ENCODE measurements around the gene PHC2.

The PHC2 gene

DNA sequence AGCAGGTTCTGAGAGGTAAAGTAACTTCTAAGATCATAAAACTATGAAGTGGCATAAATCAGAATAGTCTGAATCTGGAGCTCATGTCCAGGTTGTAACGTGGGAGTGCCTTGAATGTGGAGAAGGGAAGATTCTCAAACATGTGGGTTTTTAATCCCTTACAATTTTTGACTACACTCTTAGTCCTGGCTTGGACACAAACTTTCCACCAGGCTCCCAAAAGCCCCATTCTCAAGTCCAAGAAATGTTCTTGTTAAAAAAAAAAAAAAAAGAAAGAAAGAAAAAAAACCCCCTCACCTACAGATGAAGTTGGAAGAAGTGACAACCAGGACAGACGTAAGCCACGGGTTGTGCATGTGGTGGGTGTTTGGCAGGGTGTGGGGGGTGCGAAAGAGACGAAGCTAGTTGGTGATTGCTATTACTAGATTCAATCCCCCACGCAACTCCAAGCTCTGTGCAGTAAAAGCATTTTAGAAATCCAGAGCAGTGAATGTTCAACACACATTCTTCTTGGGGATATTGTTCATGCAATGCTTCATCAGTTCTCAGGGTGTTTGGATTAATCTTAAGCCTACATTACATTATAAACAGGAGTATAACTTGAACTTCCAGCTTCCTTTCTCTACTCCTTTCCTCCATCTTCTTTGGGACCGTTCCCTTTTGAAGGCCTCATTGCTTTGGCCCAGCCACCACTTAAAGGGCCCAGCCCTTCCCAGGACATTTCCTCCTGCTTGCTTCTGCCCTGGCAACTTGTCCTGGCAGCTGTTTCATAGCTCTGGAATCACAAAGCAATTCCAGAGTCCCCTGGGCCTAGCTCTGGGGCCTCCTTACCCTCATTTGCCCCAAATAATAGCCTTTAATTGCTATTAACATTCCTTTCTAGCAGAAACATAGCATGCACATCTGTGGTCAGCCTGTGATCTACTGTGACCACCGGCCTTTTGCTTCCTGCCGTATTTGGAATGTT, 41.8 kb downstream of the PHC2 start:
- DNase-seq, result no peak

DNA sequence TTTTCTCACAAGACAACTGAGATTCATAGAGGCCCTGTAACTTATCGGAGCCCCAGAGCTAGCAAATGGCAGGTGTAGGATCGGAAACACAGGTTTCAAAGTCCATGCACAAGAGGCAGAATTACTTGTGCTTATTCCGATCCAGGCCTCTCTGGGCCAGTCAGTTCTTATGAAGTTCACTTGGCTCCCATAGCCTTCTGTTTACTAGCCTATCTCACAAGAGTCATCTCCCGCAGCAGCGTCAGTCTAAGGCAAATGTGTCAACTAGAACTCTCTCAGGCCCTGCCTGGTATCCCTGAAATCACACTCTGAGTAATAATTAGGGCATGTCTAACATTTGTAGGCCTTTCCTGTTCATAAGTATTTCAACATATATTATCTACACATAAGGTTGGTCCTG, 43.3 kb downstream of the PHC2 start:
- no peak for DNase-seq

DNA sequence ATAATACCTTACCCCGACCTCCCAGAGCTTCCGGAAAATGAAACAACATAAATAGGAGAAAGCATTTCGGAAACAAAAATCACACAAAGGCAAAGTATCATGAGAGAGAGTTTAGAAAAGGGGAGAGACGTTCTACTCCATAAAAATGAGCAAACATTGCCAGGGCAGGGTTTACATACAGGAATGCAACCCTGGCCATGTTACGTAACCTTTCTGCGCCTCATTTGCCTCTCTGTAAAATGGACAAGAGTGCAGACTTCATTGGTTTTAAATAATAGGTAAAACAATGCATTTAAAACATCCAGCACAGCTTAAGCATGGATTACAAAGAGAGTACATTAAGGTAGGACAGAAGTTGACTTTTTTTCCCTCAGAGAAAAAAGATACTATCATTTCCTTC, 45.6 kb downstream of the PHC2 start:
- DNase-seq, result no peak

DNA sequence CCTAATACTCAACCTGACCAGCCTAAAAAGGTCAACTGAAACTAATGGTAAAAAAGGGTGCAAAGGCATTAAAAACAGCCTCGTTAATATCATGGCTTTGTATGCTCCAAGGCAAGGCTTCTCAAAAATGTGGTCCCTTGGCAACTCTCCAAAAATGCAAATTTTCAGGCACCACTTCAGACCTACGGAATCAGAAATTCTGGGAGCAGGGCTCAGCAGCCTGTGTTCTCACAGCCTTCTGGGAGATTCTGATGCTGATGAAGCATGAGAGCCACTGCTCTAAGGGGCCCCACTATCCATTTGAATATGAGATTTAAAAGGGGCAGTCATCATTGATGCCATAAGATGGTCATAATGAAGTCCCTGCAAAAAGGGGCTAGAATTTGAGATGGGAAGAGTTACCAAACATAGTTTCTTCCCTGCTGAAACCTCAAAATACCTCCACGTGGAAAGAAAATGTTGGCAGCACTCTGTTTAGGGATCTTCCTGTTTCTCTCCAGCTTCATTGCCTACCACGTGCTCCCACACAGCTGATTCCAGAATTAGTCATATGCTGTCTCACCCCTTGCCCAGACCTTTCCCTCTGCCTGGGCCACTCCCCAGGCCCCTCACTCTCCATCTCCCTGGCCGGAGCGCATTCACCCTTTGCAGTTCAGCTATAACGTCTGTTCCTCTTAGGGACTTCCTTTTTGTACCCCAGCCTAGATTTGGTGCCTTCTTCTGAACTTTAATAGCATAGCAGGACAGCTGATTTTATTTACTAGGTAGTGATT, 46.7 kb downstream of the PHC2 start:
- no peak for DNase-seq

DNA sequence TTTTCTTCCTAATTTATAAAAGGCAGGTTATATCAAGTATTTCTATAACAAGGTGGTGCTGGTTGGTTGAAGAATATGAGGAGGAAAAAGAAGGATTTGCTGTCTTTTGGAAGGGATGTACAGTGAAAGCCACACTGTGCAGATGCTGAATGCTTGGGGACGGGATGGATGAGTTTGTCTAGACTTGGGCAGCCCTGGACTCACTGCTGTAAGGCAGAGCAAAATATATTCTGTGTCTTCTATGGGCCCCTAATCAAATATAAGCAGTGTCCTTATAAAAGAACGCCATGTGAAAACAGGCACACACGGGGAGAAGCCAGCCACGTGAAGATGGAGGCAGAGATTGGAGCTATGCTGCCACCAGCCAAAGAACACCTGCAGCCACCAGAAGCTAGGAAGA, 47.4 kb downstream of the PHC2 start:
- DNase-seq, result no peak

DNA sequence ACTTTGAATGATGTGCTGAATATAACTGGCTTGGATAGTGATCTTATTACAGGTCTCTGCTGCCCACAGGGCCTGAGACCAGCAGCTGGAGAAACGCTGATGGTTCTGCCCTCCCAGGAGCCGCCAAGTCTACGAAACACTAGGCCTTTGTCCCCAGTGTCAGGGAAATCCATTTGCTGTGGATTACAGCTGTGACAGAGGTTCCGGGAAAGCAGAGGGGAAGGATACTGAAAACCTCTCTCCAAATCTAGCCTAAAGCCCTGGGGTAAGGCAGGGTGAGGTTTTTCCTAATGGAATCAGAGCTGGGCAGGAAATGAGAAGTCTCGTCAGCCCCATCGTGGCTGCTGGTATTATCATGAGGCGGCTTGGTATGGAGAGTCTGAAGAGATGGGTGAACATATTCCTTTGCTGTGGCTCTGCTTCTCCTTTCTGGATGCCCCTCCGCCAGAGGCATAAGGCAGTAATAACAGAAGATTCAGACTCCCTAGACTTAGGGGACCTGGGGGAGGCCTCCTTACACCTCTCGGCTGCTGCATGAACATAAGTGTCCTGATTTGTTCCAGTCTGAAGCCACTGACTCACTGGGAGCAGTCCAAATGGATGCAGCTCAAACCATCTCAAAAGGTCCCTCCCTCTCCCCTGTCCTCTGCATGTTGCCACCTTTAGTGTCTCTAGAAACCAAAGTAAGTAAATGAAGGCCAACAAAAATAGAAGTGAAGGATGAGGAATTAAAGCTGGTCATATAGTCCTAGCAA, 48.1 kb downstream of the PHC2 start:
- DNase-seq, result no peak

DNA sequence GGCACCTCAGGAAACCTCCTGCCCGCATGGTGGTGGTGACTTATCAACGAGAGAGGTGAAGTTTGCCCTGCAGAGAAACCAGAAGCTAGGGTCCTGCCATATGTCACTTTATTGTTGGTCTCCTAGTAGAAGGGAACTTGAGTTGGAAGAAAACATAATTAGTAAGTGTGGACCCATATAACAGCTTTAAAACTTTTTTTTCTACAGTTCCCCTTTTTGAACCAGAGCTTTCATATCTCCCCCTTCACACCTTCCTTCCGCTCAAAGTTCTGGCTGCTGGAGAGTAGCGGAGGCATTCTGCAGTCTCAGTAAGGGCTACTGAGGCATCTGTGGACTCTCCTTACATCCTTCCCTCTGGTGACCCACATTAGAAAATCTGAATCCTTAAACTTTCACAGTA, 48.9 kb downstream of the PHC2 start:
- DNase-seq, result no peak

DNA sequence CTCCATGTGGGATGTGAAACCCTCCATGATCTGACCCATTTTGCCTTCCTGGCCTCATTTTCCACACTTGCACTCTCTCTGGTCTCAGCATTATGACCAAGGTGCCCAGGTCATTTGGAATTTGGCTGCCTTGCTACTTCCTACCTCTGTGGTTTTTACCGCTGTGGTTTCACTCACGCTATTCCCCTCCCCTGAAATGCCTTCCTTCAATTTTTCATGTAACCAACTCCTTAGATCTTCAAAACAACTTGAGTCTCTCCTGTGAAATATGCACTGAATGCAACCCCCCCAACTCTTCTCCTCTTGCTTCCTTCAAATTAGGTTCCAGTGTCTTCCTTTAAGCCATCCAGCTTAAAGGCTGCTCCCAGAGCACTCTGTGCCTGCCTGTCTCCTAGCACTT, 50.1 kb downstream of the PHC2 start:
- DNase-seq, result no peak

DNA sequence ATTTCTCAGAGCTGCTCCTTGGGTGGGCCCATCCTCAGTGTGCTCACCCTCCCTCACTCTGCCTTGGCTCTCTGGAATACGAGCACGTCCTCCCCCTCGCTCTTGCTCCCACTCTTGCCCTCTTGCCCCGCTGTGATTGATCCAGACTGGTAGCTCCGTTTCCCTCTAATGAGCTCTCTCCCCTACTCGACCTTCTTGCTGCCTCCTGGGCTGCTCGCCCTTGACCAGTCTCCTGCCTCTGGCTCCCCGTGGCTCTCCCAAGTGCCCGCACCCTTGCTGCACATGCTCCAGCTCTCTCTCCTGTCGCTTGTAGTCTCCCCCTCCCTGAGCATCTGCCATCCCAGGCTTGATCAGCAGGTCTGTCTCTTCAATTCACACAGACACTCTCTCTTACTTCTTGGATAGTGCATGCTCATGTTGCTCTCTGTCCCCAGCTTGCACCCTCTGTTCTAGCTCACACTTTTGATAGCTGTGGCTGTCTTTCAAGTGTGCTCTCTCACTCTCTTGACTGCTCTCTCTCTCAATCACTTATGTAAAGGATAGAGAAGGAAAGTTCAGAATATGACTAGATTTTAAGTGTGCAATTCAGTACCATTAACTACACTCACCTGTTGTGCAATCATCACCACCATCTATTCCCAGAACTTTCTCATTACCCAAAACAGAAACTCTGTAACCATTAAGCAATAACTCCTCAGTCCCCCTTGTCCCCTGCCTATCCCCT, 51.1 kb downstream of the PHC2 start:
- DNase-seq, result no peak

DNA sequence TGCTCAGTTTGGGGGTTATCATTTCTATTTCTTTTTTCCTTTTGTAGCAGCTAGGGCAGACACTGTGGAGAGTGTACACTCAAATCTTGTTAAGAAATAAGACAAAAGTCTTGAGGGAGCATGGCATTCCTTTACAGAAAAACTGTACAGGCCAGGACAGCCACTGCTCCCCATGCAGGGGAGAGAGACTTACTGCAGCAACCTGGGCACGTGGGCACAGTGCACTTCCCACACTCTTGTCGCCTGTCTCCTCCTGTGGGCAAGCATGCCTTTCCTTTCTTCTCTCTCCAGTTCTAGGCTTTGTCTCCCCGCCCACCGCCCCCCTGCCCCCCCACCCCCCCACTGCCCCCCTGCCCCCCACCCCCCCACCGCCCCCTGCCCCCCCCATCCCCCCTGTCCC, 51.9 kb downstream of the PHC2 start:
- DNase-seq, result no peak

DNA sequence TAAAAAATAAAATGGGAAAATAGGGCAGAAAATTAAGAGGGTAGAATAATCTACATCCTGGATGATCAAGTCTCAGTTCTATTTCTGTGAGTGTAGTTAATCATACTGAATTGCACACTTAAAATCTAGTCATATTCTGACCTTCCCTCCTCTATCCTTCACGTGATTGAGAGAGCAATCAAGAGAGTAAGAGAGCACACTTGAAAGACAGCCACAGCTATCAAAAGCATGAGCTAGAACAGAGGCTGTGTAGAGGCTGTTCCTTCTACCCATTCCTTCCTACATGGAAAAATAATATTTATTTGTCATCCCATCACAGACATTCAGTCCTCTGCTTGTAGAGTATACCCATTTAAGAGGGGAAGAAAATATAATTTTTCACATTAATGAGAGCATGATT, 52.4 kb downstream of the PHC2 start:
- DNase-seq, result no peak

DNA sequence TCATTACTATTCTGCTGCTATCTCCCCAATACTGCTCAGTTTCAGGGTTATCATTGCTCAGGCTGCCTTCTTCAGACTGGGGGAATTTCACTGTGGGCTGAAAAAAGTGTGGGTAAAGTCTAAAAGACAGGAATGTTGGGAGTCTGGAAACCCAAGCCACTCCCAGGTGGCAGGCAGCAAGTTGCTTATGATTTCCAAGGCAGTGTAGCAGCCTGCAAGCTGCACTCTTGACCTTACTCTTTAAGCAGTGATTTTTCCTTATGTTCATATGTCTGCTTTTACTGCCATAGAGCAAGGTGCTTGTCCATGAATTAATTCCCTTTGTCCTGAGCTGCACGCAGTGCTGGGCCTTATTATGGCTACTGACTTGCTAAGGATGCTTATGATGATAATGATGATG, 53.1 kb downstream of the PHC2 start:
- DNase-seq, result no peak

DNA sequence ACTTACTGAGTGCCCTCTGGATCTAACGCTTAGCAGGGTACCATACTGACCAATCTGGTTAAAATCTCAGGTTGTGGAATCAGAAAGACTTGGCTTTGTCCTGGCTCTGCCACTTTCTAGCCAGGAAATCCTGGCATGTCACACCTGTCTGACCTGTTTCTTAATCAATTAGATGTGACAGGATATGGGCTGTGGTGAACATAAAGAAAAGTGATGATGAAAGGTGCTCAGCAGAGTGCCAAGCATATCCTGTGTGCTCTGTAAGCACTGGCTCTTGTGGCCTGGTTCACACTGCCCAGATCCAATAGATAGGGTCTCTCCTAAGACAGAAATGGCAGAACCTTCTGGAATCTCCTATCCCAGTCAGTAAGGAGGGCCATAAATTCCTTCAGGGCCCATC, 53.9 kb downstream of the PHC2 start:
- DNase-seq, result no peak

DNA sequence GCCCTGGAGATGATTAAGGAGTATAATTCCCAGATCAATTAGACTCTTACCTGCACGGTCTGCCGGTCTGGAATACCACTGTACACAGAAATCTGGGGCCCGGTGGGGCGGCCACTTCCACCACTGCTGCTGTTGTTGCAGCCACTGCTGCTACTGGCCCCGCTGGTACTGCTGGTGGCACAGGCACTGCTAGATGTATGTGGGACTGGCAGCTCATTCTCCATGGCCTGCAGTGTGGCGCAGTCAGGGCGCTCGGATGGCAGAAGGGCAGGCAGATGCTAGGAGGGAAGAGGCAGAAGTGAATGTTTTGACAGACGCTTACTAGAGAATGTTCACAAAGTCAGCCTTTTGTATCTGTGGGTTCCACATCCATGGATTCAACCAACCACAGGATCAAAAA, 55.6 kb downstream of the PHC2 start:
- no peak for DNase-seq

DNA sequence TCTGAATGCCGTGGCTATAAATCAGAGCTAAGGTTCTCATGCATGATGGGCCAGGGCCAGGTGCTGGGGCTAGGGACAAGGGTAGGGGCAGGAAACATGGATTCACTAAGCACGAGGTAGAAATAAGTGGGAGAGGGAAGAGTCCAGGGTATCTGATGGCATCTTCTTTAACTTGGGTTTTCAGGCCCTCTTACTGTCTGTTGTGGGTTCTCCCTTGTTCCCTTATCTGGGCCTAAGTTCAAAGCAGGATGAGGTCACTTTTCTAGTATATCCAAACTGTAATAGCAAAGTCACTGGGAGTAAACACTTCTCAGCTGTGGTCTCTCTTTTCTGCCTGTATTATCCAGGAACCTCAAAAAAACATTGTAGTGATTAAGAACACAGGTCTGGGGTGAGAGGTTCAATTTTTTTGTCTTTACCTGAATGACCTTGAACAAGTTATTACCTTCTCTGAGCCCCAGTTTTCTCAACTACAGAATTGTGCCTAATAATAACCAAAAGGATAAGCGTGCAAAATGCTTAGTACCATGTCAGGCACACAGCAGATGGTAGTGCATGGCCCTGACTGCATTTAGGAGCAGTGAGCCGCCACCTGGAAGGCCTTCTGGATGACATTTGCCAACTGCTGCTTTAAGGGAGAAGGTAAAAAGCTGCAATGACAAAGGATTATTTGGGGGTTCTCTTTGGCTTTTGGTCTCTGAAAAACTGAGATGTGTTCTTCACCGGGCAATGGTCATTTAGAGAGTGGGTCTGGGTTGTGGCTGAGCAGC, 56.4 kb downstream of the PHC2 start:
- no peak for DNase-seq

DNA sequence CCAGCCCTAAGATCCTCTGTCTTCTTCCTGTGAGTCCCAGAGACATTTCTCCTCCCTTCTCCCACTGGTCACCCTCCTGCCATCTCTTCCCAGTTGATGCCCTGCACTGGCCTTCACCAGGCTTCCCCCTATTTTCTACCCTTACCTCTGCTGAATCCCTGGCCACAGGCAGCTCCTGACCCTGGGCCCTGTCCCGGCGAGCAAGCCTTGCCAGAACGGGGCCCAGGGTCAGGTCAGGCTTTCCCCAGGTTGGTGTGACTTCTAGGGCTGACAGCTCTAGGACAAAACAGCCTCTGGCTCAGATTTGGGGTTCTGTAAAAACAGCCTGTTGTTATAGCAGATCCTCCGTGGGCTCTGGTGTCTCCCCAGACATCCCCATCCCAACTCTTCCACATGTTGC, 57.3 kb downstream of the PHC2 start:
- no peak for DNase-seq

DNA sequence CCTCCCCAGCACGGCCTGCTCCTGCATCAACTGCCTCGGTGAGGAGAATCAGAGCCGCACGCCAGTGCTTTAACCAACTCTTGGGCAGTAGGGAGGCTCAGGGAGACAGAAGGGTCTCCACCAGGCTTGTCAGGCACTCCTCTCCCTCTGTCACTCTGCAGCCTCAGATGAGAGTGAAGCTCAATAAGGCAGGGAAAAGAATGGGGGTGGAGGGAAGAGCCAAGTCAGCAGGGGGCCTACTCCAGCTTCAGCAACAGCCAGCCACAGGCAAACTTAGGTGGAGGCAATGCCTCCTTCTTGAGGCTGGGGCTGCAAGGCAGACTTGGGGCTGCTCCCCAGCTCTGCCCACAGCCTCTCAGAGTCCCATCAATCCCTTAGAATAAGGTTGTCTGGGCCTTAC, 58.2 kb downstream of the PHC2 start:
- no peak for DNase-seq

DNA sequence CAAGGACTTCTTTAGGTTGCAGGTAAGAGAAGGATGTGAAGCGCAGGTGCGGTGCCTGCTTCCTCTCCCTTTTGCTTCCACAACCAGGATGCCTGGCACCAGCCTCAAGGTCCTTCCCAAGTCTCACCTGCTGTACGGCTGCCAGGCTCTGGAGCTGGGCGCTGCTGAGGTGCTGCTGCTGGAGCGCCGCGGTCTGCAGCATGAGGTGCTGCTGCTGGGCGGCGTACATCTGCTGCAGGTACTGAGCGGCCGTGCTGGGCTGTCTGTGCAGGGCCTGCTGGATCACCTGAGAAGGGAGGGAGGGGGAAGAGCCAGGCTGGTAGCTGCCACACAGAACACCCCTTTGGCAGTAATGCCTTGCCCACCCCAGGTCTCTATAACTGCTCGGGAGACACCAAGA, 58.7 kb downstream of the PHC2 start:
- DNase-seq, result no peak

DNA sequence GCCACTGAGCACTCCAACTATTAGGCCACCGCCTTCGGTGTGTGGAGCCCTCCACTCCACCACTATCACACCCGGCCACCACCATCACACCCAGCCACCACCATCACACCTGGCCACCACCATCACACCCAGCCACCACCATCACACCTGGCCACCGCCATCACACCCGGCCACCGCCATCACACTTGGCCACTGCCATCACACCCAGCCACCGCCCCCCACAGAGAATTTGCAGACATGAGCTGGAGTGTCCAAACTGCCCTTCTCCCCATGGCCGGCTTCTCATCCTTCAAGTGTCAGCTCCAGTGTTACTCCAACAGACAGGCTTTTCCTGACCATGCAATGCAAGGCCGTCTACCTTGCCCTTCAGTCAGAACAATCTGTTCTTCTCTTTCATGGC, 59.6 kb downstream of the PHC2 start:
- DNase-seq, result no peak

DNA sequence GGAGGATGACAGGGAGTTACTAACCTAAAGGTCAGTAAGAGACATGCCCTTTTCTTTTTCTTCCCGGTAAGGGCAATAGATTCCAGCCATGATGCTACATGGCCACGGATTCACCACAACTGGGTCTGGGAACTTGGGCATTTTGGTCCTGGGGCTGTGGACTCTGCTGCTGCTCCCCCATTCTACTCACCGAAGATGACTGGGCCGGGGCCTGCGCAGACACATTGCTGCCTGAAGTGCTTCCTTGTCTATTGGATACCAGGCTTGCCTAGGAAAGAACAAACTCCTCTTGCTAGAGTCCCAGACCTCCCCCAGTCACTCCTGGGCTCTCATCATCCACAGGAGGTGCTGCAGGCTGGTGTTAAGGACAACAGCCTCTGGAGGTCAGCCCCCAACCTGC, 60.1 kb downstream of the PHC2 start:
- no peak for DNase-seq

DNA sequence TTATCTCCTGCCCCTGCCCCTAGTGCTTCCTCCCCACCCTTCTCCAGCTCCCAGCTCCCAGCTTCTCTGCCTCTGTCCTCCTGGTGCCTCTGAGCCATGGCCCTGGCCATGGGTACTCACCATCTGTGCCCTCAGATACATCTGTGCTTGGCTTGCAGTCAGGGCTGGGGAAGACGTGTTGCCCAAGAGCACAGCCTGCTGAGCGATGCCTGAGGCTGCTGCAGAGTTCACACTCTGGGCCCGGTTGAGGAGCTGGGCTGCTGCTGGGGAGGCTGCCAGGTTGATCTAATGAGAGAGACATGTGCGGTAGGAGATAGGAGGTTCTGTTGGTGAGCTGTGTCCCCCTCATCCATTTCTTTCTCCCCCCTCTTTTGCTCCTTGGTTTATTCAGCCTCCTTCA, 60.6 kb downstream of the PHC2 start:
- DNase-seq, result no peak

DNA sequence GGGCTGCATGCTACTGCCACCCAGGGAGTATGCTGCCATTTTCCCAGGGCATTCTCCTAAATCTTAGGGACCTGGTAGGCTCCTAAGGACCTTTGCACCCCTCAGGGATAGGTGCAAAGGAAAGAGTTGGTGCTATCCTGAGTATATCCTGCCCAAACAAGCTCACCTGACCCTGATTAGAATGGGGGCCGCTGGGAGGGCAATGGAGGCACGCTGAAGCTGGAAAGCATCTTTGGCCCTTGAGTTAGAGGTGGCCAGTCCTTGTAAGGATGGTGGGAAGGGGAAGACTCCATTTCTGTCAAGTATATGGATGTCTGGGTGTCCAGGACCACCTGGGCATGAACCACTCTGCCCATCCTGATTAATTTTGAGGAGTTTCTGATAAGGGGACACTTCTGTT, 61.1 kb downstream of the PHC2 start:
- no peak for DNase-seq
